HG02759 (cell line): ENCODE measurements around the gene RAB10.
"Not testable (repeated sequence)": the region's sequence is repeated elsewhere in the genome, so short reads cannot be mapped to it uniquely, and the experiment has no call there.

Source experiments
- ATAC-seq: cut with Tn5 transposase; IDR thresholded peaks from one replicate; pipeline ENCODE4 v1.9.1; 2021; ENCODE audit warnings: mild to moderate bottlenecking, moderate library complexity; ENCODE audit not compliant: unreplicated experiment

Gene RAB10

GRCh38 chr2:26144953-26145680 lies 111.2 kb downstream of the RAB10 start:
- ATAC-seq: no peak

- ATAC-seq: no peak
Measured at GRCh38 chr2:26148501-26148900, 114.6 kb downstream of the RAB10 start.

- ATAC-seq: no peak
Measured at GRCh38 chr2:26150243-26150642, 116.4 kb downstream of the RAB10 start.

GRCh38 chr2:26157580-26157979 lies 123.7 kb downstream of the RAB10 start:
- ATAC-seq: no peak

- no peak for ATAC-seq
Measured at GRCh38 chr2:26161926-26162325, 128.0 kb downstream of the RAB10 start.

- ATAC-seq: no peak
Measured at GRCh38 chr2:26162963-26163362, 129.1 kb downstream of the RAB10 start.

- ATAC-seq: no peak
Measured at GRCh38 chr2:26164231-26164630, 130.3 kb downstream of the RAB10 start.

- no peak for ATAC-seq
Measured at GRCh38 chr2:26164641-26165211, 130.8 kb downstream of the RAB10 start.

GRCh38 chr2:26165403-26165802 lies 131.5 kb downstream of the RAB10 start:
- no peak for ATAC-seq

GRCh38 chr2:26166541-26166940 lies 132.7 kb downstream of the RAB10 start:
- not testable (repeated sequence) for ATAC-seq

GRCh38 chr2:26168785-26169184 lies 134.9 kb downstream of the RAB10 start:
- no peak for ATAC-seq

GRCh38 chr2:26169226-26169625 lies 135.3 kb downstream of the RAB10 start:
- no peak for ATAC-seq

- no peak for ATAC-seq
Measured at GRCh38 chr2:26169681-26170414, 136.0 kb downstream of the RAB10 start.

- no peak for ATAC-seq
Measured at GRCh38 chr2:26170795-26171194, 136.9 kb downstream of the RAB10 start.

GRCh38 chr2:26172189-26172870 lies 138.4 kb downstream of the RAB10 start:
- ATAC-seq: no peak

- no peak for ATAC-seq
Measured at GRCh38 chr2:26172871-26173775, 139.2 kb downstream of the RAB10 start, which contains the start of gene GAREM2. Gene GAREM2, plus strand, starts transcription at chr2:26173088. Its CDS starts 133 bp downstream, at chr2:26173221.

- no peak for ATAC-seq
Measured at GRCh38 chr2:26173776-26174482, 140.0 kb downstream of the RAB10 start.

- no peak for ATAC-seq
Measured at GRCh38 chr2:26174691-26175465, 141.0 kb downstream of the RAB10 start.
